H1 (cell line): ENCODE data around the gene GBGT1. TPM values are rescaled to one million over a fixed set of nuclear protein-coding genes. Genes with fewer than 3 reads are reported as not detected.

Source experiments
- CTCF ChIA-PET: fragments of 300-600 bp; sonication (Branson Sonifier 250); formaldehyde crosslinking; loops from one replicate; lab custom pipeline; 2021; ENCODE audit not compliant: partially characterized antibody; lab: Charles Lee
- POLR2A ChIA-PET: fragments of 300-600 bp; sonication (Branson Sonifier 250); formaldehyde crosslinking; loops from one replicate; lab custom pipeline; 2021; ENCODE audit warnings: inconsistent platforms; ENCODE audit not compliant: partially characterized antibody; lab: Charles Lee
- DNase-seq, 2 experiments: peaks; one replicate each; pipeline versions ENCODE4 v3.0.0 to v3.0.0-alpha.2; 2010 to 2022; ENCODE audit warnings: low spot score in 2 of 2, low read depth in 1 of 2, mixed read lengths in 1 of 2
- FAIRE-seq: peaks from 2 replicates; lab custom pipeline; 2011; peaks lifted over from hg19 to GRCh38; lab: Jason Lieb, UNC
- H2AFZ ChIP-seq: 2 replicates; pipeline ENCODE4 v1.8.1; 2012; ENCODE audit warnings: low read length, inconsistent platforms
- H2AK5ac ChIP-seq: 2 replicates; pipeline ENCODE4 v1.6.1; 2013; ENCODE audit warnings: low read depth, low read length
- H2BK120ac ChIP-seq: replicated peaks from 2 replicates; pipeline ENCODE3; 2013; ENCODE audit warnings: low read depth, low read length, inconsistent platforms
- H2BK12ac ChIP-seq: 2 replicates; pipeline ENCODE4 v1.6.1; 2013; ENCODE audit warnings: low read depth, low read length
- H2BK15ac ChIP-seq: 2 replicates; pipeline ENCODE4 v1.6.1; 2013; ENCODE audit warnings: low read length
- H2BK20ac ChIP-seq: 2 replicates; pipeline ENCODE4 v1.6.1; 2013; ENCODE audit warnings: low read length
- H2BK5ac ChIP-seq: 2 replicates; pipeline ENCODE4 v1.6.1; 2013; ENCODE audit warnings: low read depth, low read length
- H3K14ac ChIP-seq: 2 replicates; pipeline ENCODE4 v1.6.1; 2013; ENCODE audit warnings: inconsistent platforms; ENCODE audit not compliant: insufficient read length
- H3K18ac ChIP-seq: 2 replicates; pipeline ENCODE4 v1.6.1; 2013; ENCODE audit warnings: low read length; ENCODE audit errors: extremely low read depth
- H3K23ac ChIP-seq: 2 replicates; pipeline ENCODE4 v1.6.1; 2013; ENCODE audit warnings: inconsistent platforms; ENCODE audit not compliant: insufficient read length
- H3K23me2 ChIP-seq: 2 replicates; pipeline ENCODE4 v1.6.1; 2013; ENCODE audit warnings: low read depth, low read length
- H3K27ac ChIP-seq: 2 replicates; pipeline ENCODE4 v1.6.1; 2011; ENCODE audit warnings: low read depth, low read length, inconsistent platforms
- H3K27me3 ChIP-seq, 4 experiments: replicated peaks in 1 of 4; 1 replicate in 1 of 4; 2 replicates in 3 of 4; pipeline versions ENCODE4 v1.6.1 to v1.8.1; 2011 to 2013; ENCODE audit warnings: low read length in 3 of 4, mild to moderate bottlenecking in 3 of 4, inconsistent platforms in 2 of 4, mixed read lengths in 2 of 4, moderate library complexity in 1 of 4; ENCODE audit not compliant: control insufficient read depth in 3 of 4, insufficient read depth in 3 of 4; ENCODE audit errors: extremely low read depth in 1 of 4
- H3K36me3 ChIP-seq, 4 experiments: 2 replicates each; pipeline versions ENCODE4 v1.6.1 to v1.8.1; 2011 to 2013; ENCODE audit warnings: mild to moderate bottlenecking in 4 of 4, low read length in 3 of 4, moderate library complexity in 2 of 4, control low read depth in 1 of 4, inconsistent platforms in 1 of 4; ENCODE audit not compliant: insufficient read depth in 4 of 4, control insufficient read depth in 2 of 4
- H3K4ac ChIP-seq: replicated peaks from 2 replicates; pipeline ENCODE3; 2013; ENCODE audit warnings: low read length, low read depth, mixed read lengths, inconsistent platforms; ENCODE audit not compliant: insufficient read length
- H3K4me1 ChIP-seq, 4 experiments: replicated peaks in 1 of 4; 1 replicate in 1 of 4; 2 replicates in 3 of 4; pipeline versions ENCODE4 v1.6.1 to v1.8.1; 2011 to 2013; ENCODE audit warnings: low read length in 3 of 4, inconsistent platforms in 2 of 4, mixed read lengths in 1 of 4; ENCODE audit not compliant: insufficient read depth in 4 of 4, control insufficient read depth in 3 of 4
- H3K4me2 ChIP-seq, 2 experiments: 2 replicates each; pipeline versions ENCODE4 v1.6.1 to v1.8.1; 2011 to 2013; ENCODE audit warnings: low read depth in 2 of 2, low read length in 2 of 2, control low read depth in 1 of 2, inconsistent platforms in 1 of 2, mild to moderate bottlenecking in 1 of 2; ENCODE audit not compliant: insufficient read depth in 1 of 2
- H3K4me3 ChIP-seq, 4 experiments: fragments of 200-600, 300-600 bp in 1 of 4; sonication (generic), shearing (Covaris generic), sonication (Bioruptor Twin) in 1 of 4; 2 replicates each; pipeline versions ENCODE4 v1.5.1 to v1.8.1; 2011 to 2016; ENCODE audit warnings: low read length in 4 of 4, low read depth in 3 of 4, control low read depth in 2 of 4, inconsistent platforms in 2 of 4, mild to moderate bottlenecking in 2 of 4, mixed read lengths in 1 of 4, moderate library complexity in 1 of 4; ENCODE audit not compliant: insufficient read depth in 2 of 4; ENCODE audit errors: extremely low read depth in 1 of 4
- H3K56ac ChIP-seq: replicated peaks from 2 replicates; pipeline ENCODE3; 2013; ENCODE audit warnings: low read depth, mild to moderate bottlenecking, mixed read lengths, low read length, inconsistent platforms; ENCODE audit not compliant: insufficient read length
- H3K79me1 ChIP-seq: 2 replicates; pipeline ENCODE4 v1.6.1; 2013; ENCODE audit warnings: low read depth, low read length, control low read depth
- H3K79me2 ChIP-seq, 2 experiments: 2 replicates each; pipeline versions ENCODE4 v1.6.1 to v1.8.1; 2012 to 2013; ENCODE audit warnings: low read length in 2 of 2, mild to moderate bottlenecking in 2 of 2, inconsistent platforms in 1 of 2; ENCODE audit not compliant: insufficient read depth in 2 of 2, control insufficient read depth in 1 of 2
- H3K9ac ChIP-seq, 4 experiments: replicated peaks in 1 of 4; 1 replicate in 1 of 4; 2 replicates in 3 of 4; pipeline versions ENCODE4 v1.6.1 to v1.8.1; 2011 to 2013; ENCODE audit warnings: low read depth in 3 of 4, low read length in 3 of 4, control low read depth in 2 of 4, mild to moderate bottlenecking in 2 of 4, moderate library complexity in 2 of 4, inconsistent platforms in 1 of 4; ENCODE audit errors: extremely low read depth in 1 of 4
- H3K9me3 ChIP-seq, 2 experiments: 2 replicates each; pipeline versions ENCODE4 v1.6.1 to v1.8.1; 2012 to 2013; ENCODE audit warnings: mild to moderate bottlenecking in 2 of 2, moderate library complexity in 2 of 2, control low read depth in 1 of 2, inconsistent platforms in 1 of 2, low read depth in 1 of 2, low read length in 1 of 2, mixed read lengths in 1 of 2; ENCODE audit not compliant: insufficient read depth in 2 of 2
- H4K20me1 ChIP-seq, 2 experiments: replicated peaks in 1 of 2; 2 replicates each; pipeline versions ENCODE3 to v1.8.1; 2011 to 2013; ENCODE audit warnings: inconsistent platforms in 2 of 2, low read length in 2 of 2, mild to moderate bottlenecking in 1 of 2; ENCODE audit not compliant: insufficient read depth in 2 of 2, control insufficient read depth in 1 of 2
- H4K5ac ChIP-seq: 2 replicates; pipeline ENCODE4 v1.6.1; 2013; ENCODE audit warnings: low read length, low read depth, mixed read lengths, inconsistent platforms; ENCODE audit not compliant: insufficient read length
- H4K8ac ChIP-seq: 2 replicates; pipeline ENCODE4 v1.8.0; 2013; ENCODE audit warnings: mild to moderate bottlenecking, moderate library complexity, low read length, inconsistent platforms; ENCODE audit not compliant: insufficient read depth; ENCODE audit errors: extremely low read depth
- H4K91ac ChIP-seq: replicated peaks from 2 replicates; pipeline ENCODE3; 2013; ENCODE audit warnings: low read length, mixed read lengths, inconsistent platforms; ENCODE audit not compliant: insufficient read length
- CTBP2 ChIP-seq: IDR thresholded peaks from 2 replicates; pipeline ENCODE4 v1.7.0; 2011; ENCODE audit warnings: borderline replicate concordance, mild to moderate bottlenecking, moderate library complexity, mixed read lengths, low read length; ENCODE audit not compliant: insufficient read depth, insufficient read length
- JUN ChIP-seq: IDR thresholded peaks from 2 replicates; pipeline ENCODE4 v1.6.1; 2011; ENCODE audit warnings: low read depth, mild to moderate bottlenecking, improper control_type of control experiment, low read length
- PHF8 ChIP-seq: fragments of 200-600 bp; sonication (generic); conservative IDR thresholded peaks from 2 replicates; pipeline ENCODE4 v1.7.1; 2012; ENCODE audit warnings: low read depth, mild to moderate bottlenecking, inconsistent platforms, low read length, moderate library complexity
- RXRA ChIP-seq: IDR thresholded peaks from 2 replicates; pipeline ENCODE4 v1.6.1; 2011; ENCODE audit warnings: low read depth, mild to moderate bottlenecking, low read length, moderate library complexity; ENCODE audit not compliant: insufficient read depth
- SAP30 ChIP-seq: fragments of 300-600 bp; sonication (generic); IDR thresholded peaks from 2 replicates; pipeline ENCODE4 v1.7.1; 2012; ENCODE audit warnings: low read length, moderate library complexity, mild to moderate bottlenecking, inconsistent platforms; ENCODE audit not compliant: insufficient read depth, insufficient replicate concordance
- SP2 ChIP-seq: IDR thresholded peaks from 2 replicates; pipeline ENCODE4 v1.6.1; 2012; ENCODE audit warnings: mild to moderate bottlenecking, low read length, inconsistent platforms
- TCF12 ChIP-seq: IDR thresholded peaks from 2 replicates; pipeline ENCODE4 v1.6.1; 2011; ENCODE audit warnings: low read depth, mild to moderate bottlenecking, low read length
- WGBS, 2 experiments: shearing (Covaris generic) in 1 of 2; methylation state at CpG; one replicate each; pipeline versions ENCODE4 v1.1.6 to v1.1.7; 2013 to 2015; ENCODE audit warnings: low lambda C conversion rate in 2 of 2, mixed read lengths in 2 of 2, inconsistent platforms in 1 of 2, low coverage in 1 of 2, missing lambda C conversion rate in 1 of 2; ENCODE audit not compliant: insufficient replicate concordance in 2 of 2, insufficient coverage in 1 of 2, insufficient read length in 1 of 2; ENCODE audit errors: extremely low coverage in 1 of 2, missing lambda C conversion rate in 1 of 2; 5-methylcytosine and 5-hydroxymethylcytosine counted together
- polyA plus RNA-seq, 7 experiments: library from polyadenylated mRNA; depleted of rRNA in 3 of 7; stranded (reverse) in 5 of 7; unstranded in 2 of 7; fragments of >200 nt in 5 of 7; fragments of 200-250 nt in 2 of 7; gene quantifications; 1 replicate in 5 of 7; 2 replicates in 1 of 7; 4 replicates in 1 of 7; pipeline versions ENCODE4 v1.2.1 to v1.2.3, GENCODE V29; 2011 to 2013; ENCODE audit warnings: missing spikeins in 2 of 7, mixed read lengths in 2 of 7
- total RNA-seq: library from RNA; stranded (reverse); fragmentation: NEBNext Ultra II Directional; extraction: Animal tissue kit (Norgen Biotek cat#: 25700); gene quantifications from 2 replicates; pipeline ENCODE4 v1.2.1, GENCODE V29; 2021

GBGT1 gene
- total and polyA plus RNA-seq, 2 of the 8 experiments (the other 6 are each of a cell fraction or from before 2014, with no cell fraction given) = 7.1 to 9.7 TPM

DNA sequence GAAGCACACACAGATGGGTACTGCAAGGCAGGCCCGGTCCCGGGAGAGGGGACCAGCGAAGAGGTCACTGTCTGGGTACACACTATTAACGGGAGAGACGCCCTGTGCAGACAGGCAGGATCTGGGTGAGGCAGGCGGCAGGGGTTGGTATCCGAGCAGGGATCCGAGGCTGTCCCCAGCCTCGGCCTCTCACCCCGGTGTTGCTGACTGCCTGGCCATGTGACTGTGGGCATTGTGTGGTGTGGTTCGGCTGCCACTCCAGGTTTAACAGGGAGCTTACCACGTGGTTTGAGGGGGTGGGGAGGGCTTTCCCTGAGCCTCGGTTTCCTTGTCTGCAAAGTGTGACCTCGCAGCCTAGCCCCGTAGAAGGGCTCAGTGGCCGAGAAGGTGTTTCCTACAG, 31.5 kb downstream of the GBGT1 start:
- H3K27me3 ChIP-seq = no peaks in the 10 kb centered on the region; a peak in 1 of 7 replicates
- TF ChIP-seq JUN (no peak), TCF12 (no peak), SP2 (no peak), SAP30 (no peak), RXRA (no peak), PHF8 (no peak), CTBP2 (no peak)
- TF ChIP-seq, all 59 proteins: peak for 0
- H4K8ac ChIP-seq = peak overlapping the region; percentile 19; the same call in 1 of the 2 replicates
- no peaks in the 10 kb centered on the region for H3K36me3 ChIP-seq
- no peak overlapping the region for H3K9ac ChIP-seq
- H3K23ac ChIP-seq = no peak overlapping the region
- no peak overlapping the region for H3K56ac ChIP-seq
- no peak overlapping the region for H2BK5ac ChIP-seq
- peaks cover 11 to 36% of the 10 kb centered on the region in 2 experiments for H4K20me1 ChIP-seq
- no peaks in the 10 kb centered on the region; a peak in 1 of 4 replicates for H3K79me2 ChIP-seq
- no peak overlapping the region for H3K14ac ChIP-seq
- ChIA-PET CTCF (interaction anchor here (1.0 to 6.2 kb wide), 4 partner anchors 13 to 92 kb away, joined by 4 to 67 read pairs (median 11); no protein-coding TSS in a partner anchor), POLR2A (interaction anchor here (1.1 kb wide), 1 partner anchor 73 kb away, joined by 3 read pairs; no protein-coding TSS in a partner anchor)
- H4K5ac ChIP-seq = no peak overlapping the region
- no peak overlapping the region for H3K4me2 ChIP-seq
- H2BK120ac ChIP-seq = no peak overlapping the region
- no peak overlapping the region for H3K4ac ChIP-seq
- WGBS, 2 experiments = 92% methylated on average over 16 of the region's 16 CpGs; no CpG with 5 or more reads in 1 of the 2 experiments
- H2BK15ac ChIP-seq = no peak overlapping the region
- no peak overlapping the region for H2BK20ac ChIP-seq
- no peaks in the 10 kb centered on the region for H3K9me3 ChIP-seq
- FAIRE-seq (no peak), DNase-seq (no peak)
- no peak overlapping the region; the same call in 1 of the 2 replicates for H3K27ac ChIP-seq
- H2AFZ ChIP-seq = no peak overlapping the region
- H4K91ac ChIP-seq = no peak overlapping the region
- H3K4me1 ChIP-seq = peaks cover 0 to 13% (median 10%) of the 10 kb centered on the region in 4 experiments; a peak in 5 of 7 replicates
- H3K4me3 ChIP-seq = no peak overlapping the region
- H2BK12ac ChIP-seq = no peak overlapping the region
- H3K23me2 ChIP-seq = no peaks in the 10 kb centered on the region
- H2AK5ac ChIP-seq = no peak overlapping the region
- no peak overlapping the region for H3K18ac ChIP-seq
- H3K79me1 ChIP-seq = peaks cover 3% of the 10 kb centered on the region
